Glutamatergic neuron (in vitro differentiated cells): ENCODE measurements around the gene P2RY8. TPM values are rescaled to one million over a fixed set of nuclear protein-coding genes. Genes with fewer than 3 reads are reported as not detected.

Experiments used
- DNase-seq: peaks from one replicate; pipeline ENCODE4 v3.0.0; 2022
- H3K27ac Mint-ChIP-seq: one replicate; pipeline ENCODE4 v1.8.0; 2020; ENCODE audit warnings: mild to moderate bottlenecking, mixed read lengths, inconsistent platforms; ENCODE audit not compliant: unreplicated experiment
- H3K27me3 Mint-ChIP-seq: one replicate; pipeline ENCODE4 v1.8.0; 2020; ENCODE audit warnings: mild to moderate bottlenecking, moderate library complexity, mixed read lengths, inconsistent platforms; ENCODE audit not compliant: unreplicated experiment
- H3K36me3 Mint-ChIP-seq: one replicate; pipeline ENCODE4 v1.8.0; 2020; ENCODE audit warnings: mild to moderate bottlenecking, mixed read lengths, inconsistent platforms; ENCODE audit not compliant: unreplicated experiment
- H3K4me1 Mint-ChIP-seq: one replicate; pipeline ENCODE4 v1.8.0; 2020; ENCODE audit warnings: mild to moderate bottlenecking, low read depth, mixed read lengths, inconsistent platforms; ENCODE audit not compliant: unreplicated experiment
- H3K4me3 Mint-ChIP-seq: one replicate; pipeline ENCODE4 v1.8.0; 2020; ENCODE audit warnings: mild to moderate bottlenecking, mixed read lengths, inconsistent platforms; ENCODE audit not compliant: unreplicated experiment
- H3K9me3 Mint-ChIP-seq: one replicate; pipeline ENCODE4 v1.8.0; 2020; ENCODE audit warnings: mild to moderate bottlenecking, moderate library complexity, mixed read lengths, inconsistent platforms; ENCODE audit not compliant: unreplicated experiment
- CTCF ChIP-seq: fragments of 200-600 bp; sonication (generic); IDR thresholded peaks from one replicate; pipeline ENCODE4 v1.5.0; 2021; ENCODE audit not compliant: partially characterized antibody, unreplicated experiment
- total RNA-seq: library from RNA; stranded (reverse); fragmentation: NEBNext Ultra II Directional; extraction: Animal tissue kit (Norgen Biotek cat#: 25700); gene quantifications from one replicate; pipeline ENCODE4 v1.2.1, GENCODE V29; 2021; ENCODE audit not compliant: unreplicated experiment

P2RY8 gene
- total RNA-seq, 1 donor from 2014 or later, result 2.3 TPM

GRCh38 chrX:1521459-1521956 is 15.5 kb downstream of the P2RY8 start:
- Mint-ChIP-seq H3K9me3 (peaks cover 19% of the 10 kb centered on the region), H3K4me3 (no peak overlapping the region), H3K4me1 (no peaks in the 10 kb centered on the region), H3K27me3 (peaks cover 7% of the 10 kb centered on the region), H3K27ac (no peak overlapping the region), H3K36me3 (no peaks in the 10 kb centered on the region)
- no peak for TF ChIP-seq CTCF
- no peak for DNase-seq

- Mint-ChIP-seq H3K27me3 (peaks cover 7% of the 10 kb centered on the region), H3K4me1 (no peaks in the 10 kb centered on the region), H3K9me3 (peaks cover 20% of the 10 kb centered on the region), H3K27ac (no peak overlapping the region), H3K36me3 (no peaks in the 10 kb centered on the region), H3K4me3 (no peak overlapping the region)
- TF ChIP-seq CTCF, result no peak
- DNase-seq, result no peak
Measured at GRCh38 chrX:1520350-1520749, 16.6 kb downstream of the P2RY8 start.

- H3K4me3 Mint-ChIP-seq, result no peak overlapping the region
- no peaks in the 10 kb centered on the region for H3K36me3 Mint-ChIP-seq
- no peak for TF ChIP-seq CTCF
- DNase-seq, result no peak
- H3K4me1 Mint-ChIP-seq, result no peaks in the 10 kb centered on the region
- H3K27ac Mint-ChIP-seq, result no peak overlapping the region
- peaks cover 20% of the 10 kb centered on the region for H3K9me3 Mint-ChIP-seq
- H3K27me3 Mint-ChIP-seq, result peaks cover 7% of the 10 kb centered on the region
Measured at GRCh38 chrX:1519022-1519497, 17.9 kb downstream of the P2RY8 start.

GRCh38 chrX:1518512-1518911 is 18.5 kb downstream of the P2RY8 start:
- TF ChIP-seq CTCF, result no peak

GRCh38 chrX:1516596-1517104 is 20.3 kb downstream of the P2RY8 start:
- H3K27ac Mint-ChIP-seq, result no peak overlapping the region

More at GRCh38 chrX:1518512-1518911, 18.5 kb downstream of the P2RY8 start:
- H3K27ac Mint-ChIP-seq, result no peak overlapping the region
- DNase-seq, result no peak
- H3K27me3 Mint-ChIP-seq, result peaks cover 7% of the 10 kb centered on the region
- H3K4me1 Mint-ChIP-seq, result no peaks in the 10 kb centered on the region
- H3K4me3 Mint-ChIP-seq, result no peak overlapping the region
- H3K36me3 Mint-ChIP-seq, result no peaks in the 10 kb centered on the region
- H3K9me3 Mint-ChIP-seq, result peaks cover 20% of the 10 kb centered on the region

More at GRCh38 chrX:1516596-1517104, 20.3 kb downstream of the P2RY8 start:
- Mint-ChIP-seq H3K36me3 (no peaks in the 10 kb centered on the region), H3K27me3 (peaks cover 4% of the 10 kb centered on the region), H3K4me3 (no peak overlapping the region), H3K9me3 (peaks cover 21% of the 10 kb centered on the region), H3K4me1 (no peaks in the 10 kb centered on the region)
- no peak for DNase-seq
- no peak for TF ChIP-seq CTCF
